GM12874 (cell line): ENCODE measurements around the gene SMC5.

Experiments
- CTCF ChIP-seq: IDR thresholded peaks from 2 replicates; pipeline ENCODE4 v1.5.1; 2011; ENCODE audit warnings: low read depth, mild to moderate bottlenecking, control low read depth, low read length, moderate library complexity; ENCODE audit not compliant: insufficient read depth

SMC5 gene

GRCh38 chr9:70398145-70398556, 139.4 kb downstream of the SMC5 start:
- no peak for TF ChIP-seq CTCF

GRCh38 chr9:70399141-70399540, 140.4 kb downstream of the SMC5 start:
- TF ChIP-seq CTCF = no peak

GRCh38 chr9:70400107-70400892, 141.5 kb downstream of the SMC5 start:
- TF ChIP-seq CTCF = no peak

GRCh38 chr9:70402213-70402612, 143.4 kb downstream of the SMC5 start:
- TF ChIP-seq CTCF = no peak

GRCh38 chr9:70403166-70403565, 144.4 kb downstream of the SMC5 start:
- TF ChIP-seq CTCF = no peak

GRCh38 chr9:70403618-70404025, 144.8 kb downstream of the SMC5 start:
- no peak for TF ChIP-seq CTCF

GRCh38 chr9:70404261-70404660, 145.5 kb downstream of the SMC5 start:
- TF ChIP-seq CTCF = no peak
